Middle frontal gyrus (tissue), 1 donor: ENCODE measurements around the gene TAAR8.
"Not testable (repeated sequence)": the region's sequence is repeated elsewhere in the genome, so short reads cannot be mapped to it uniquely, and the experiment has no call there.

Experiments
- DNase-seq: peaks from one replicate; pipeline ENCODE4 v3.0.0-alpha.2; 2015; ENCODE audit warnings: low spot score; ENCODE audit errors: extremely low spot score

The TAAR8 gene

GRCh38 chr6:132552372-132552771 is at the start of gene TAAR8:
Gene TAAR8 (plus strand): TSS chr6:132552672. CDS start chr6:132552693, 21 bp downstream.
- DNase-seq, result no peak

GRCh38 chr6:132504757-132505156 is 47.7 kb upstream of the TAAR8 start:
- DNase-seq, result no peak

- no peak for DNase-seq
Observed at GRCh38 chr6:132505158-132505557, 47.3 kb upstream of the TAAR8 start.

GRCh38 chr6:132506461-132506860 is 46.0 kb upstream of the TAAR8 start:
- no peak for DNase-seq

GRCh38 chr6:132506869-132507808 is 45.3 kb upstream of the TAAR8 start:
- no peak for DNase-seq

- no peak for DNase-seq
Observed at GRCh38 chr6:132511210-132511830, 41.2 kb upstream of the TAAR8 start.

GRCh38 chr6:132511831-132512220 is 40.6 kb upstream of the TAAR8 start:
- DNase-seq, result no peak

GRCh38 chr6:132512342-132512637 is 40.2 kb upstream of the TAAR8 start:
- no peak for DNase-seq

- DNase-seq, result peak; percentile 89
Observed at GRCh38 chr6:132512638-132513632, 39.5 kb upstream of the TAAR8 start, which contains the start of gene STX7. Gene STX7 (minus strand): TSS chr6:132513116. CDS start chr6:132503530, 9,586 bp downstream.

- no peak for DNase-seq
Observed at GRCh38 chr6:132513831-132514545, 38.5 kb upstream of the TAAR8 start.

- DNase-seq, result no peak
Observed at GRCh38 chr6:132515386-132515785, 37.1 kb upstream of the TAAR8 start.

- no peak for DNase-seq
Observed at GRCh38 chr6:132520953-132521352, 31.5 kb upstream of the TAAR8 start.

GRCh38 chr6:132524646-132525045 is 27.8 kb upstream of the TAAR8 start:
- no peak for DNase-seq

- no peak for DNase-seq
Observed at GRCh38 chr6:132525866-132526265, 26.6 kb upstream of the TAAR8 start.

GRCh38 chr6:132526461-132526860 is 26.0 kb upstream of the TAAR8 start:
- no peak for DNase-seq

GRCh38 chr6:132527791-132528190 is 24.7 kb upstream of the TAAR8 start:
- no peak for DNase-seq

- peak; percentile 20 for DNase-seq
Observed at GRCh38 chr6:132530293-132530974, 22.0 kb upstream of the TAAR8 start.

- not testable (repeated sequence) for DNase-seq
Observed at GRCh38 chr6:132534546-132534945, 17.9 kb upstream of the TAAR8 start.

- no peak for DNase-seq
Observed at GRCh38 chr6:132537145-132537544, 15.3 kb upstream of the TAAR8 start.

- no peak for DNase-seq
Observed at GRCh38 chr6:132537977-132538376, 14.5 kb upstream of the TAAR8 start, which contains the start of gene TAAR9. Gene TAAR9 (plus strand): TSS chr6:132538277. CDS start chr6:132538290, 13 bp downstream.
